HG02852 (cell line): ENCODE data around the gene MAML3.

Experiments
- ATAC-seq: cut with Tn5 transposase; IDR thresholded peaks from one replicate; pipeline ENCODE4 v1.9.1; 2021; ENCODE audit warnings: mild to moderate bottlenecking, moderate library complexity; ENCODE audit not compliant: unreplicated experiment

The MAML3 gene

GRCh38 chr4:139823746-139824145 is 330.2 kb downstream of the MAML3 start:
- no peak for ATAC-seq

- ATAC-seq = no peak
Observed at GRCh38 chr4:139823345-139823744, 330.6 kb downstream of the MAML3 start.

- ATAC-seq = no peak
Observed at GRCh38 chr4:139822391-139822790, 331.6 kb downstream of the MAML3 start.

- no peak for ATAC-seq
Observed at GRCh38 chr4:139819082-139819481, 334.9 kb downstream of the MAML3 start.

- no peak for ATAC-seq
Observed at GRCh38 chr4:139817657-139818452, 336.1 kb downstream of the MAML3 start.

- no peak for ATAC-seq
Observed at GRCh38 chr4:139816856-139817255, 337.1 kb downstream of the MAML3 start.

- no peak for ATAC-seq
Observed at GRCh38 chr4:139815778-139816601, 338.0 kb downstream of the MAML3 start.

GRCh38 chr4:139814323-139815015 is 339.5 kb downstream of the MAML3 start:
- ATAC-seq = no peak

GRCh38 chr4:139813881-139814280 is 340.1 kb downstream of the MAML3 start:
- no peak for ATAC-seq

- ATAC-seq = no peak
Observed at GRCh38 chr4:139810710-139811109, 343.3 kb downstream of the MAML3 start.

GRCh38 chr4:139809757-139810140 is 344.2 kb downstream of the MAML3 start:
- ATAC-seq = no peak

- ATAC-seq = no peak
Observed at GRCh38 chr4:139808808-139809756, 344.9 kb downstream of the MAML3 start.

- ATAC-seq = no peak
Observed at GRCh38 chr4:139808381-139808807, 345.6 kb downstream of the MAML3 start.

GRCh38 chr4:139807483-139807882 is 346.5 kb downstream of the MAML3 start:
- ATAC-seq = no peak

- no peak for ATAC-seq
Observed at GRCh38 chr4:139806929-139807328, 347.1 kb downstream of the MAML3 start.

GRCh38 chr4:139802931-139803330 is 351.1 kb downstream of the MAML3 start:
- ATAC-seq = no peak

- no peak for ATAC-seq
Observed at GRCh38 chr4:139802488-139802887, 351.5 kb downstream of the MAML3 start.

GRCh38 chr4:139801895-139802294 is 352.1 kb downstream of the MAML3 start:
- no peak for ATAC-seq

GRCh38 chr4:139800082-139800481 is 353.9 kb downstream of the MAML3 start:
- no peak for ATAC-seq

GRCh38 chr4:139799615-139800014 is 354.4 kb downstream of the MAML3 start:
- no peak for ATAC-seq
